GM23338 (cell line): Measurements from ENCODE around the gene EPAS1. TPM values are rescaled to one million over a fixed set of nuclear protein-coding genes. Genes with fewer than 3 reads are reported as not detected.

ENCODE experiments used
- ATAC-seq: fragments of 200-7000 bp; cut with Tn5 transposase; 3 replicates; pipeline ENCODE4 v1.9.1; 2020
- DNase-seq: peaks from one replicate; pipeline ENCODE4 v3.0.0-alpha.2; 2015; ENCODE audit warnings: low spot score
- H2AFZ ChIP-seq: fragments of 200-600 bp; sonication (generic); 2 replicates; pipeline ENCODE4 v1.8.0; 2016; ENCODE audit warnings: antibody characterized with exemption, mild to moderate bottlenecking, moderate library complexity
- H3F3A ChIP-seq: fragments of 200-600 bp; sonication (generic); replicated peaks from 2 replicates; pipeline ENCODE4 v1.8.0; 2017; ENCODE audit warnings: antibody characterized with exemption, mixed run types, low read depth
- H3K27ac ChIP-seq: fragments of 200-600 bp; sonication (generic); 2 replicates; pipeline ENCODE4 v1.6.1; 2016; ENCODE audit warnings: low read depth
- H3K27me3 ChIP-seq: fragments of 200-600 bp; sonication (generic); 2 replicates; pipeline ENCODE4 v1.8.0; 2016; ENCODE audit warnings: mild to moderate bottlenecking, mixed run types, moderate library complexity; ENCODE audit not compliant: insufficient read depth
- H3K36me3 ChIP-seq: fragments of 200-600 bp; sonication (generic); 2 replicates; pipeline ENCODE4 v1.8.0; 2016; ENCODE audit warnings: mild to moderate bottlenecking; ENCODE audit not compliant: insufficient read depth
- H3K4me1 ChIP-seq: fragments of 200-600 bp; sonication (generic); 2 replicates; pipeline ENCODE4 v1.8.0; 2016; ENCODE audit warnings: mild to moderate bottlenecking, moderate library complexity; ENCODE audit not compliant: insufficient read depth
- H3K4me2 ChIP-seq: fragments of 200-600 bp; sonication (generic); 2 replicates; pipeline ENCODE4 v1.7.1; 2017; ENCODE audit warnings: mixed run types
- H3K4me3 ChIP-seq: fragments of 200-600 bp; sonication (generic); 2 replicates; pipeline ENCODE4 v1.6.1; 2016; ENCODE audit warnings: mixed run types
- H3K79me2 ChIP-seq: fragments of 200-600 bp; sonication (generic); replicated peaks from 2 replicates; pipeline ENCODE4 v1.8.0; 2017; ENCODE audit warnings: mild to moderate bottlenecking; ENCODE audit not compliant: insufficient read depth
- H3K9me2 ChIP-seq: fragments of 200-600 bp; sonication (generic); 2 replicates; pipeline ENCODE4 v1.8.0; 2017; ENCODE audit not compliant: insufficient read depth
- H4K20me1 ChIP-seq: fragments of 200-600 bp; sonication (generic); replicated peaks from 2 replicates; pipeline ENCODE4 v1.8.0; 2017; ENCODE audit warnings: mild to moderate bottlenecking; ENCODE audit not compliant: insufficient read depth
- H3K27ac Mint-ChIP-seq: 2 replicates; pipeline ENCODE4 v1.8.0; 2020; ENCODE audit warnings: inconsistent platforms, mild to moderate bottlenecking, moderate library complexity, mixed read lengths
- H3K27me3 Mint-ChIP-seq: 3 replicates; pipeline ENCODE4 v1.8.0; 2022; ENCODE audit warnings: low read depth, mild to moderate bottlenecking, moderate library complexity, mixed read lengths, inconsistent platforms; ENCODE audit not compliant: insufficient read depth, poor library complexity
- H3K36me3 Mint-ChIP-seq: 3 replicates; pipeline ENCODE4 v1.8.0; 2021; ENCODE audit warnings: low read depth, mild to moderate bottlenecking, inconsistent platforms, moderate library complexity, mixed read lengths
- H3K4me1 Mint-ChIP-seq: 3 replicates; pipeline ENCODE4 v1.8.0; 2020; ENCODE audit warnings: mild to moderate bottlenecking, inconsistent platforms, mixed read lengths
- H3K4me3 Mint-ChIP-seq: 3 replicates; pipeline ENCODE4 v1.8.0; 2021; ENCODE audit warnings: moderate library complexity, mild to moderate bottlenecking, inconsistent platforms, mixed read lengths
- H3K9me3 Mint-ChIP-seq: 3 replicates; pipeline ENCODE4 v1.8.0; 2020; ENCODE audit warnings: moderate library complexity, mild to moderate bottlenecking, inconsistent platforms, mixed read lengths
- CREB1 ChIP-seq: fragments of 250-450 bp; sonication (Bioruptor Pico); IDR thresholded peaks from 2 replicates; pipeline ENCODE4 v1.5.0; 2020; ENCODE audit warnings: low read depth, mild to moderate bottlenecking, moderate library complexity
- CTCF ChIP-seq, 2 experiments: fragments of 200-600 bp in 1 of 2; sonication (generic) in 1 of 2; conservative IDR thresholded peaks; 2 replicates each; pipeline versions ENCODE4 v1.5.1 to v1.6.1; 2016 to 2017; ENCODE audit warnings: antibody characterized with exemption in 2 of 2, low read depth in 2 of 2, mild to moderate bottlenecking in 2 of 2, moderate library complexity in 1 of 2
- ETS1 ChIP-seq: IDR thresholded peaks from 2 replicates; pipeline ENCODE4 v1.6.1; 2016; ENCODE audit warnings: antibody characterized with exemption
- EZH2 ChIP-seq: fragments of 200-600 bp; sonication (generic); IDR thresholded peaks from one replicate; pipeline ENCODE4 v1.8.0; 2017; ENCODE audit warnings: antibody characterized with exemption, mild to moderate bottlenecking, low read depth; ENCODE audit not compliant: unreplicated experiment
- EZH2phosphoT487 ChIP-seq: fragments of 200-600 bp; sonication (generic); IDR thresholded peaks from one replicate; pipeline ENCODE4 v1.8.1; 2018; ENCODE audit warnings: antibody characterized with exemption; ENCODE audit not compliant: unreplicated experiment
- JUNB ChIP-seq: IDR thresholded peaks from one replicate; pipeline ENCODE4 v1.6.1; 2016; ENCODE audit warnings: antibody characterized with exemption; ENCODE audit not compliant: unreplicated experiment
- NANOG ChIP-seq: IDR thresholded peaks from 2 replicates; pipeline ENCODE4 v1.6.1; 2016; ENCODE audit warnings: antibody characterized with exemption, borderline replicate concordance
- POLR2AphosphoS5 ChIP-seq: IDR thresholded peaks from 2 replicates; pipeline ENCODE4 v1.6.1; 2016; ENCODE audit warnings: antibody characterized with exemption, low read depth
- REST ChIP-seq: IDR thresholded peaks from one replicate; pipeline ENCODE4 v1.6.1; 2018; ENCODE audit warnings: antibody characterized with exemption; ENCODE audit not compliant: unreplicated experiment
- STAT1 ChIP-seq: IDR thresholded peaks from one replicate; pipeline ENCODE4 v1.6.1; 2016; ENCODE audit warnings: antibody characterized with exemption; ENCODE audit not compliant: unreplicated experiment
- ZNF114 ChIP-seq: fragments of 250-450 bp; sonication (Bioruptor Pico); IDR thresholded peaks from 2 replicates; pipeline ENCODE4 v1.5.0; 2020; ENCODE audit warnings: mild to moderate bottlenecking, moderate library complexity
- ZNF331 ChIP-seq: fragments of 250-450 bp; sonication (Bioruptor Pico); IDR thresholded peaks from 2 replicates; pipeline ENCODE4 v1.5.0; 2020; ENCODE audit warnings: low read depth, mild to moderate bottlenecking, moderate library complexity
- ZNF462 ChIP-seq: fragments of 250-450 bp; sonication (Bioruptor Pico); IDR thresholded peaks from 2 replicates; pipeline ENCODE4 v1.5.0; 2020; ENCODE audit warnings: mild to moderate bottlenecking, moderate library complexity
- polyA plus RNA-seq: library from polyadenylated mRNA; unstranded; fragments of >200 nt; fragmentation: Nextera tagmentation; extraction: Ambion mirVana; gene quantifications from 2 replicates; pipeline ENCODE4 v1.2.1, GENCODE V29; 2016
- total RNA-seq: library from RNA; depleted of rRNA; stranded (reverse); fragments of >200 nt; shearing (Covaris generic); gene quantifications from 2 replicates; pipeline ENCODE4 v1.2.3, GENCODE V29; 2014

EPAS1 gene
- total and polyA plus RNA-seq, 2 experiments from 2014 or later, result 0.68 to 5.4 TPM

GRCh38 chr2:46286715-46287114 lies 10.5 kb upstream of the EPAS1 start:
- no peaks in the 10 kb centered on the region for H3K4me1 ChIP-seq
- H3K27ac ChIP-seq, result no peak overlapping the region
- H3K27ac Mint-ChIP-seq, result no peak overlapping the region
- H3K36me3 Mint-ChIP-seq, result no peaks in the 10 kb centered on the region
- TF ChIP-seq EZH2, result no peak
- no peak for TF ChIP-seq JUNB
- no peak for TF ChIP-seq ETS1
- no peak for TF ChIP-seq EZH2phosphoT487
- no peak for TF ChIP-seq STAT1
- no peak for TF ChIP-seq ZNF114
- no peak for TF ChIP-seq ZNF331 (CRISPR knock-in tag)
- TF ChIP-seq REST, result no peak
- no peak for TF ChIP-seq POLR2AphosphoS5
- no peak for TF ChIP-seq NANOG
- no peak for TF ChIP-seq CREB1 (CRISPR knock-in tag)
- TF ChIP-seq ZNF462 (CRISPR knock-in tag), result no peak
- no peak for TF ChIP-seq CTCF (conservative IDR thresholded peaks at IDR 0.05; ENCODE audit: low read depth in 2 of 2)
- H2AFZ ChIP-seq, result no peak overlapping the region
- no peaks in the 10 kb centered on the region for H3K79me2 ChIP-seq
- no peaks in the 10 kb centered on the region for H4K20me1 ChIP-seq
- H3K4me2 ChIP-seq, result no peak overlapping the region
- DNase-seq (no peak), ATAC-seq (no peak)
- H3K4me1 Mint-ChIP-seq, result peaks cover 16% of the 10 kb centered on the region; the same call in 2 of the 3 replicates
- H3K36me3 ChIP-seq, result no peaks in the 10 kb centered on the region
- no peaks in the 10 kb centered on the region for H3K27me3 ChIP-seq
- H3F3A ChIP-seq, result no peaks in the 10 kb centered on the region
- H3K9me3 Mint-ChIP-seq, result no peaks in the 10 kb centered on the region
- H3K4me3 Mint-ChIP-seq, result no peak overlapping the region
- H3K4me3 ChIP-seq, result no peak overlapping the region
- H3K9me2 ChIP-seq, result 0 out of 2 replicates have a peak, but pooled peaks cover under 1% of the 10 kb centered on the region
- H3K27me3 Mint-ChIP-seq, result peaks cover 5% of the 10 kb centered on the region
